Activated CD4-positive, CD25-positive, alpha-beta regulatory T cell treated with anti-CD3 and anti-CD28 coated beads, Interleukin-2, amount 50 U/mL, for 72 hours (primary cell): Measurements from ENCODE around the gene GRM5.
"Not testable (repeated sequence)": the region's sequence is repeated elsewhere in the genome, so short reads cannot be mapped to it uniquely, and the experiment has no call there.

ENCODE experiments used
- DNase-seq: peaks from one replicate; pipeline ENCODE4 v3.0.0; 2021

GRM5 gene

DNA sequence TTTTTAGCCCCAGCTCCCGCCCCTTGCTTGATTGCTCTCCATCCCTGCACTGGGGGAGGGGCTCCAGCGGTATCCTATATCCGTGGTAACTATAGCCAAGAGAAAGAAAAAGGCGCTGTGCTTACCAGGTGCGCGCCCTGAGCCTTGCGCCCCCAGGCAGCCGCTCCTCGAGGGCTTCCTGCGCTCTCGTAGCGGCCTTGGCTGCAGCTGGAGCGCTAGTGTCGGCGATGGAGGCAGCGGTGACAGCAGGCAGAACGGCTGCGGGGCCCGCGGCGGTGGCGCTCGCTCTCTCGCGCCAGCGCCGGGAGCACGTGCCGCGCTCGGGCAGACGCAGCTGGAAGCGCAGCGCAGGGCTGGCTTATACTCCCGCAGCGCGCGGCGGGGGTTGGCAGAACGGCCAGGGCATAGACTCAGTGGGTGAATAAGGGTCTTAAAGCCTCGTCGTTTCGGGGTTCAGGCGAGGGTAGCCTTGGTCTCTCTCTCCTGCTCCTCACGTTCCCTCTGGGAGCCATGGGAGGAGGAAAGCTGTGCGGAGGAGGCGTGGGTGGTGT lies at the start of gene GRM5:
GRM5 (minus strand) TSS at position 332 of the 551 bp plus-strand sequence. CDS start 18,110 bp downstream, outside the sequence.
- DNase-seq: not testable (repeated sequence)

GRCh38 chr11:89097956-89098355 lies 32.2 kb upstream of the GRM5 start:
- not testable (repeated sequence) for DNase-seq

- not testable (repeated sequence) for DNase-seq
Observed at GRCh38 chr11:89093806-89094205, 28.0 kb upstream of the GRM5 start.

- not testable (repeated sequence) for DNase-seq
Observed at GRCh38 chr11:89084951-89085350, 19.2 kb upstream of the GRM5 start.

DNA sequence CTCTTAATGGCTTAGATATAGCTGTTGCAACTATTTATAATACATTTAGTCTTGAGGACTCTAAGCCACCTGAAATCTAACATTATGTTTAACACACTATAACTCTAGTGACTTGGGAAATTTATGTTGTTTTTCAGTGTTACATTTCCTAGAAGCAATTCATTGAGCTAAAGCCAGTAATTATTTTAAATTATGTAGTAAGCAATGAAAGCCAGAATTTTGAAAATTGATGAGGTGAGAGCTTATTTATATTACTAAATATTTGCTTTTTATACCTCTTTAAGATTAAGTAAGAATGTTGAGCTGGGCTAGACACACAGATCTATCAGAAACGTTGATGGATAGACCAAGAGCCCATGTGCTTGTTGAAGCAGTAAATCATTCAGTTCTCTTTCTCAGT lies 5.1 kb upstream of the GRM5 start:
- DNase-seq: not testable (repeated sequence)

DNA sequence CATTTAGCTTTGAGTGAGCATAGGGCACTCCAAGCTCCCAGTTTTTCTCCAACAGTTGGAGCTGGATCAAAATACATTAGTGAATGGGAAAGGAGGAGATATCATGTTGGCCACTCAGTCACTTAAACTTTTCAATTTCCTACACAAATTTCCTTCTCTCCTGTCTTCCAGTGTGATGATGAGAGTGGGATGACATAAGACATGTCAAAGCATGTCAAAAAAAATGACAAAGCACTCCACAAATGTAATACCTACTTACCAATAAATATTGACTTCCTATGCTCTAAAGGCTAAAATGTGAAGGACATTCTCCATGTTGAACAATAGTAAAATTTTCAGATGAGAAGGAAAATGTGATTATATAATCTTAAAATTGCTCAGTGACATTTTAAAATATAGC lies 1.5 kb upstream of the GRM5 start:
- DNase-seq: no peak

DNA sequence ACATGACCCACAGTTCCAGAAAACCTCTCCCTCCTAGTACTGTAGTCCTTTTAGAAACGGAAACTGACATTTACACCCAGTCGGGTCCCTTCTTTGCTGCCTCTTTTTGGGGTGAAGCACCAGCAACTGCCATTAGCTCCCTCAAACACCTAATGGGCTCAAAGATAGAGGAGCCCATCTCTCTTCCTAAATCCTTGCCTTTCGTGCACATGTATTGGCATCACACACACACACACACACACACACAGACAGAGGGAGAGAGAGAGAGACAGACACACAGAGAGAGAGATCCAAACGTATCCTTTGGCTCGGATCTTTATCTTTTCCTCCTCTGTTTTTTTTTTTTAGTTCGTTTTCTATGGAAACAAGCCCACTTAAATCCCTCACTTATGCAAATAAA lies 716 bp downstream of the GRM5 start:
- DNase-seq: no peak

- not testable (repeated sequence) for DNase-seq
Observed at GRCh38 chr11:89063481-89063951, 2.3 kb downstream of the GRM5 start.

DNA sequence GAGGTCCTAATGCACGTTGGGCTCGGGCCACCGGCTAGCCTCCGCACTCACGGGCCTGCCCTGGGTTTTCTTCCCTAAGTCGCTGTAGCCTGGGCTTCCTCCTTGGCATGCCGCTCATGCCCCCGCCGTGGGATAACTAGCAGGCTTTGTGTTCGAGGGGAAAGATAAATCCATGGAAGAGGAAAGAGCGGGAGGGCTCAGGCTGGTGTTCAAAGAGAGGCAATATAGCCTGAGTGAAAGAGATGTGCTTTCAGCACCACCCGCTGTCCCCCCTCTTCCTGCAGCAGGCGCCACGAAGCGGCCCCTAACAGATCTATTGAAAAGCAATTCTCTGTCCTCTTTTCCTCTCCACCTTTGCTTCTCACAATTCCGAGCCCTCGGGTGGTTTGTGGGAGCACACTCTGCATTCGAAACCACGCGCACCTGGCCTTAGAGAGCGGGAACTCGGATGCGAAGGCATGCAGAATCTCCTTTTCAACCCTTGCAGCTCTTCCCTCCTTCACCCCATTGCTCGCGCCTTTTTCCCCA lies 2.9 kb downstream of the GRM5 start:
- not testable (repeated sequence) for DNase-seq

GRCh38 chr11:89061839-89062238 lies 3.9 kb downstream of the GRM5 start:
- not testable (repeated sequence) for DNase-seq

DNA sequence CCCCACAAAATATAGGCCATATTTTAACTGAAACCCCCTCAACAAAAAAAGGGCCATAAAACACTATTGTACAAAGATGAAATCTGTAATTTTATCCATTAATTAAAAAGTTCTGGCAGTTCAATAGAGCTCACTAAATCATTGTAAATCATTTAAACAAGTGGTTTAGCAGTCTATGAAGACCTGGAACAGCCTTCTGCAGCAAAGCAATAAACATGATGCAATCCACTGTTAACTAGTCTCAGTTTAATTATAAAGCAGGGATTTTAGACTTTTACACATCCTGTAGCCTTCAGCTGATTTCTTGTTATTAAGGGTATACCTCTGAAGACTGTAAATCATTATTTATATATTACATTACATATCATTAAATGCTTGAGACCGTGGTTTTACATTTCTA lies 8.4 kb downstream of the GRM5 start:
- DNase-seq: not testable (repeated sequence)

GRCh38 chr11:89052220-89052619 lies 13.6 kb downstream of the GRM5 start:
- no peak for DNase-seq

GRCh38 chr11:89047159-89047558 lies 18.6 kb downstream of the GRM5 start:
- DNase-seq: not testable (repeated sequence)

- not testable (repeated sequence) for DNase-seq
Observed at GRCh38 chr11:89043861-89044588, 21.8 kb downstream of the GRM5 start.

DNA sequence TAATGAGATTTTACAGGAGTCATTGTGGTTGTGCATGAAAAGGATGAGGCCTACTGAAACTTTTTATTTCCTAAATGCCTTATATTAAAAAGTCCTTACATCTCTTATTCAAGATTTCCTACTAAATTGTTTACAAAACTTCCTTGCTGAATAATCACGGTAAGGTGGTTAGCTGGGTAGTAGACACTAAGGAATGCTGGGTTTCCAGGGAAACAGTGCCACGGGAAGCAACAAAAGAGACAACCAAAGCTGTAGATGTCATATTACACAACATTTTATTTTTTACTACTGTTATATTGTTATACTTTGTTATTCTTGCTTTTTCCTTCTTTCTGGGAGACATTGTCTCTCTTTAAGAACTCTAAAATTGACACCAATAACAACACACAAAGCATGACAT lies 36.1 kb downstream of the GRM5 start:
- DNase-seq: not testable (repeated sequence)

DNA sequence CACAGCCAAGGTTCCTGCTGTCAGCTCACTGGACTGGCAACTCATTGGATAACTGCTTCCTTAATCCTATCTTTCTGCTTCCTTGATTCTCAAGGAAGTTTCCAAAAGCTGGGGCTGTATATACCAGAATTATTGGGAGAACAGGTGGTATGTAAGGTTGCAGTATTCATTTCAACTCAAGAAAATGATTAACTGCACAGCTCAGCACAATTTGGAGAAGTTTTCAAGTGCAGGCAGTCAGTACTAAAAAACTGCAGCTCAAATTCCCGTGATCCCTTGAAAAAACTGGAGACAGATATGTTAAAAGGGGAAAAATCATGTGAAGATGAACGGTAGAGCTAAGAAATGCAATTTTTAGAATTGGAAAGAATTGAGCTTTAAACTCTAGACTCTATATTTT lies 44.4 kb downstream of the GRM5 start:
- no peak for DNase-seq

GRCh38 chr11:89019827-89020547 lies 45.8 kb downstream of the GRM5 start:
- not testable (repeated sequence) for DNase-seq

DNA sequence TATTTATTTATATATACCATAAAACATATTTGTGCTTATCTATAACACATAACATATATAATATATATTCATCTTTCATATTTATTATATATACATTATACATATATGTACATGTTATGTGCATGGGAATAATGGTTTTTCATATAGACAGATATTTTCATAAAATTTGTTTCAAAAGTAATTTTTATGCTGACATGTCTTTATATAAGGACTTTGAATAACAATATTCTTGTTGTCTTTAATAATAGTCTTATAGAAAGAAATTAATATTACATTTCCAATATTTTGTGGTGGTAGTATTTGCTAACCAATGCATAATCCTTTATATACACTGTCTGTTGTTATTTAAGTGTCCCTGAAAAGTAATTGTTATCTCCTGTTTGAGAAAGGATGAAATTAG lies 49.6 kb downstream of the GRM5 start:
- DNase-seq: no peak

DNA sequence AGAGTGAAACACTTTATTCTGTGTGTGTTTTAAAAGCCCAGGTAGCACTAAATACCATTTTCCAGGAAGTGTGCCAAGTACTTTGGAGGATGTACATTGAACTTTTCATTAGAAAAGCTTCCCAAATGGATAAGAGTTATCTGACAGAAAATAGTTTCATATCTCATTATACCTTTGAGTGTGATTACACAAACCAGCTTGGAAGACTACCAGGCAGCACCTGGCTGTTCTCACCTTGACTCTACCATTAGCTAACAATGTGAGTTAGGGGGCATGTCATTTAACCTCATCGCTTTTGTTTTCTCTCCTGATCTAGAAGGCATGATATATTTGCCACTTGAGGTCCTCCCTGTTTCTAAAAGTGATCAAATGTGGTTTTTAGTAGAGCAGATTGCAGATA lies 50.2 kb downstream of the GRM5 start:
- DNase-seq: no peak

DNA sequence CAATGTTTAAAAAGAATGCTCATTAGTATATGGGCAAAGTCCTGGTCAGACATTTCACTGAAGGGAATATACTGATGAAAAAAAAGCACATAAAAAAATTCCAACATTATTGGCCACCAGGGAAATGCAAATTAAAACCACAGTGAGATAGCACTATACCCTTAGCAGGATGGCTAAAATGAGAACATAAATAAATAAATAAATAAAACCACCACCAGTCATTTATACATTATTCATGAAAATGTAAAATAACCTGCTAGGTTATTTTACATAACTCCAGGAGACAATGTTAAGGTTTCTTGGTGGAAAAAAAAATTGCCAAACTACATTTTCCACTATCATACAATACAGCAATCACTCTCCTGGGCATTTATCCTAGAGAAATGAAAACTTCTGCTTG lies 64.9 kb downstream of the GRM5 start:
- DNase-seq: not testable (repeated sequence)

DNA sequence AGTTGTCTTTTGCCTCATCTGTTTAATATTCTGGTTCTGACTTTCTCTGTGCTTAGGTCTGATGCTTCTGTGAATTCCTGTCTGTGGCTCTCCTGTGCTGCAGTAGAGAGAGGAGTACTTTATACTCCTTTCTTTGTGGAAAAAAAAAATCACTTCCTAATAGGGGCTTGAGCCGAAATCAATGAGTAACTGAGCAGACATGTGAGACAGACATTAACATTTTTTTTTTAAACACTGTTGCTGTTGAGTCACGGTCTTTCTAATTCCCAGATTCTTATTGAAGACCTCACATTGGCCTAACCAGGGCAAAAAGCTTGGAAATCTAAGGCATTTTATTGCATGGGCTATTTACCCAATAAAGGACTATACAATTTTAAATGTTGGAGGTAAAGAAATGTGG lies 86.1 kb downstream of the GRM5 start:
- no peak for DNase-seq

GRCh38 chr11:88978992-88979391 lies 86.8 kb downstream of the GRM5 start:
- not testable (repeated sequence) for DNase-seq

DNA sequence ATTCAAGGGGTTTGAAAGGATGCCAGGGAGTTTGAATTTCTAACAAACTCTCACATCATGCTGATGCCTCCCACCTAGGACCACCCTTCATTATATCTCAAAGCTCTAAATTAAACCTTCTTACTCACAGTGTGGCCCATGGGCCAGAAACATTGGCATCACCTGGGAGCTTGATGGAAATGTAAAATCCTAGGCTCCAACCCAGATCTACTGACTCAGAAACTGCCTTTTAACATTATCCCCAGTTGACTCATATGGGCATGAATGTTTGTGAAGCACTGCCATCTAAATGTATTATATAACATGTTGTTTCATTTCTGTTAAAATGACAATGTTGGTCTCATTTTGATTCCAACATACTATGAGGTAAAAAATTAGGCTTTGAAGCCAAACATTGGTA lies 90.3 kb downstream of the GRM5 start:
- not testable (repeated sequence) for DNase-seq

GRCh38 chr11:88972210-88972609 lies 93.6 kb downstream of the GRM5 start:
- DNase-seq: no peak
